ENCODE data around the gene PRKAG2.

DNA sequence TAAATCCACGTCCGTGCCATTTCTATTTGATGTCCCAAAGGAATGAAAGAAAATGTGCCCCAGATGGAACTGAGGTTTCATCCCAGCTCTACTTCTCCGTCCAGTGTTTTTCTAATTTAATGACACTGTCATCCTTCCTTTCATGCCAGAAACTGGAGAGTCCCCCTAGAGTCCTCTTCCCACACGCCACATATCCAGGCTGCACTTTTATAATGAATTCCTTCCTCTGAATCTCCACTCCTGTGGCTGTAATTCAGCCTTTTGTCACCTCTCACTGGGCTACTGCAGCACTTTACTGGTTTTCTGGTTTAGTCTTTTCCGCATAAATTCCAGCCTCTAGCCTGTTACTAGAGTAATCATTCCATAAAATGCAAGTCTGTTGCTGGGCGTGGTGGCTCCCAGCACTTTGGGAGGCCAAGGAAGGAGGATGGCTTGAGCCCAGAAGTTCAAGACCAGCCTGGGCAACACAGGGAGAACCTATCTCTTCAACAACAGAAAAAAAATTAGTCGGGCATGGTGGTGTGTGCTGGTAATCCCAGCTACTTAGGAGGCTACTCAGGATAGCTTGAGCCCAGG, 214.6 kb downstream of the PRKAG2 start:
- TF ChIP-seq EZH2 (IDR thresholded peaks at IDR 0.05; ENCODE audit: insufficient read depth, poor library complexity, severe bottlenecking) (no peak), EZH2phosphoT487 (IDR thresholded peaks at IDR 0.05; ENCODE audit: insufficient read depth, low read depth) (no peak)
